Measurements from ENCODE around the gene C20orf202. TPM values are rescaled to one million over a fixed set of nuclear protein-coding genes. Genes with fewer than 3 reads are reported as not detected.

Gene C20orf202
- under 1 TPM in 2 of 3 donors, not detected in 1; 0.33 to 0.48 TPM for total RNA-seq

- TF ChIP-seq CTCF (IDR thresholded peaks at IDR 0.05) (no peak), POLR2A (IDR thresholded peaks at IDR 0.05) (no peak), POLR2AphosphoS5 (IDR thresholded peaks at IDR 0.05) (no peak)
- intact Hi-C loops (cut with DNase I; ENCODE audit: low total_unique reads): no loop called here
Observed at GRCh38 chr20:1202762-1203504, at the start of gene C20orf202. Gene C20orf202 (plus strand): TSS chr20:1203454. CDS start chr20:1203586, 132 bp downstream.

GRCh38 chr20:1154226-1154625, 49.0 kb upstream of the C20orf202 start:
- no peaks in the 10 kb centered on the region for H3K4me1 ChIP-seq
- no peaks in the 10 kb centered on the region for H3K36me3 ChIP-seq
- no peaks in the 10 kb centered on the region for H3K27me3 ChIP-seq
- H3K4me3 ChIP-seq: no peak overlapping the region
- no peaks in the 10 kb centered on the region for H3K9me3 ChIP-seq
- DNase-seq (ENCODE audit: low spot score in 2 of 2): no peak
- intact Hi-C loops (cut with DNase I; ENCODE audit: low total_unique reads): no loop called here
- no peak overlapping the region for H3K27ac ChIP-seq
- TF ChIP-seq CTCF (IDR thresholded peaks at IDR 0.05) (no peak), POLR2A (IDR thresholded peaks at IDR 0.05) (no peak), POLR2AphosphoS5 (IDR thresholded peaks at IDR 0.05) (no peak)

More at GRCh38 chr20:1202762-1203504, at the start of gene C20orf202:
- no peaks in the 10 kb centered on the region for H3K36me3 ChIP-seq
- no peaks in the 10 kb centered on the region for H3K4me1 ChIP-seq
- H3K4me3 ChIP-seq: no peak within 1 kb of the TSS
- H3K27ac ChIP-seq: peak within 1 kb of the TSS in 1 of 2 donors; percentile 38
- H3K27me3 ChIP-seq: no peaks in the 10 kb centered on the region
- H3K9me3 ChIP-seq: no peaks in the 10 kb centered on the region
- DNase-seq (ENCODE audit: low spot score in 2 of 2): no peak

GRCh38 chr20:1154691-1155090, 48.6 kb upstream of the C20orf202 start:
- intact Hi-C loops (cut with DNase I; ENCODE audit: low total_unique reads): no loop called here
- Histone ChIP-seq H3K27ac (no peak overlapping the region), H3K9me3 (no peaks in the 10 kb centered on the region), H3K27me3 (no peaks in the 10 kb centered on the region), H3K4me1 (no peaks in the 10 kb centered on the region), H3K36me3 (no peaks in the 10 kb centered on the region), H3K4me3 (no peak overlapping the region)
- TF ChIP-seq POLR2A (IDR thresholded peaks at IDR 0.05): no peak
- no peak for TF ChIP-seq POLR2AphosphoS5 (IDR thresholded peaks at IDR 0.05)
- TF ChIP-seq CTCF (IDR thresholded peaks at IDR 0.05): no peak
- DNase-seq (ENCODE audit: low spot score in 2 of 2): no peak

GRCh38 chr20:1155342-1155741, 47.9 kb upstream of the C20orf202 start:
- H3K4me3 ChIP-seq: no peak overlapping the region
- no peaks in the 10 kb centered on the region for H3K27me3 ChIP-seq
- H3K36me3 ChIP-seq: no peaks in the 10 kb centered on the region
- intact Hi-C loops (cut with DNase I; ENCODE audit: low total_unique reads): no loop called here
- no peak for TF ChIP-seq CTCF (IDR thresholded peaks at IDR 0.05)
- TF ChIP-seq POLR2AphosphoS5 (IDR thresholded peaks at IDR 0.05): no peak
- no peak for TF ChIP-seq POLR2A (IDR thresholded peaks at IDR 0.05)
- no peak for DNase-seq (ENCODE audit: low spot score in 2 of 2)
- no peaks in the 10 kb centered on the region for H3K4me1 ChIP-seq
- H3K27ac ChIP-seq: no peak overlapping the region
- no peaks in the 10 kb centered on the region for H3K9me3 ChIP-seq

GRCh38 chr20:1160496-1160895, 42.8 kb upstream of the C20orf202 start:
- no peaks in the 10 kb centered on the region for H3K27me3 ChIP-seq
- H3K4me1 ChIP-seq: no peaks in the 10 kb centered on the region
- no peak overlapping the region for H3K27ac ChIP-seq
- intact Hi-C loops (cut with DNase I; ENCODE audit: low total_unique reads): no loop called here
- no peak for DNase-seq (ENCODE audit: low spot score in 2 of 2)
- peaks cover 9% of the 10 kb centered on the region for H3K36me3 ChIP-seq
- TF ChIP-seq CTCF (IDR thresholded peaks at IDR 0.05) (no peak), POLR2AphosphoS5 (IDR thresholded peaks at IDR 0.05) (no peak), POLR2A (IDR thresholded peaks at IDR 0.05) (no peak)
- no peak overlapping the region for H3K4me3 ChIP-seq
- H3K9me3 ChIP-seq: no peaks in the 10 kb centered on the region
